GM12872 (cell line): ENCODE results near the gene TRAFD1.

Experiments
- TF ChIP-seq, protein P1 (sequence below): IDR thresholded peaks from 3 replicates; pipeline ENCODE4 v1.5.1; 2011; ENCODE audit warnings: low read depth, mild to moderate bottlenecking, low read length, moderate library complexity; ENCODE audit not compliant: insufficient read depth

Gene TRAFD1

DNA sequence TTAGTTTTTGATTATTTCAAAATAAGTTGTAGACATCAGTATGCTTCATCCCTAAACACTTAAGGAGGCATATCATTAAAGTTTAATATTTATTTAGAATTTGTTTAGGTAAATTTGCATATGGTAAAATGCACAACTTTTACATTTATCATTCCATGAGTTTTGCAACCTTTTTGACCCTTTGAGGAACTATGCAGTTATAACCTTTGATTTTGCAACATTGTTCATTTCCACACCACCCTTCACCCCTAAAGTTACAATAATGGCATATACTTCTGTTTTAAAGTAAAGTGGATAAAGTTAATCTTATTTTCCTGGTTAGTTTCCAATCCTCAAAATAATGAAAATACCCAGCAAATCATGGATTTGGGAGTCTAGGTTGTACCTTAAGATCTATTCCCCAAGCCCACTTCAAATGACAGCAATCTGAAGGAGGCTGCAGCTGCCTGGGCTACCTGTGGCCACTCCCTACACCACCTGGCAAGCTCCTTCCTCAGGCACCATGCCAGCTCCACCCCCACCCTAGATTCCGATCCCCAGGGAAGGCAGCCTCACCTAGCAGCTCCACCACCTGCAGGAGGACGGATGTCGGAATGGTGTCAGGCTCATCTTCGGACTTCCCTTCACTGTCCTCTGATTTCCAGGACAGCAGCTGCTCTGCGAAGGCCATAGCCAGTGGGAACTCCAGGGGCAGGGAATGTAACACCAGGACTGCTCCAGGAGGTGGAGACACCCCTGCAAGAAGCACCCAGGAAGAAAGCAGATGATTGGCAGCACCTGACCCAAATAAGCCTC, 65.1 kb downstream of the TRAFD1 start:
- TF ChIP-seq, protein P1, sequence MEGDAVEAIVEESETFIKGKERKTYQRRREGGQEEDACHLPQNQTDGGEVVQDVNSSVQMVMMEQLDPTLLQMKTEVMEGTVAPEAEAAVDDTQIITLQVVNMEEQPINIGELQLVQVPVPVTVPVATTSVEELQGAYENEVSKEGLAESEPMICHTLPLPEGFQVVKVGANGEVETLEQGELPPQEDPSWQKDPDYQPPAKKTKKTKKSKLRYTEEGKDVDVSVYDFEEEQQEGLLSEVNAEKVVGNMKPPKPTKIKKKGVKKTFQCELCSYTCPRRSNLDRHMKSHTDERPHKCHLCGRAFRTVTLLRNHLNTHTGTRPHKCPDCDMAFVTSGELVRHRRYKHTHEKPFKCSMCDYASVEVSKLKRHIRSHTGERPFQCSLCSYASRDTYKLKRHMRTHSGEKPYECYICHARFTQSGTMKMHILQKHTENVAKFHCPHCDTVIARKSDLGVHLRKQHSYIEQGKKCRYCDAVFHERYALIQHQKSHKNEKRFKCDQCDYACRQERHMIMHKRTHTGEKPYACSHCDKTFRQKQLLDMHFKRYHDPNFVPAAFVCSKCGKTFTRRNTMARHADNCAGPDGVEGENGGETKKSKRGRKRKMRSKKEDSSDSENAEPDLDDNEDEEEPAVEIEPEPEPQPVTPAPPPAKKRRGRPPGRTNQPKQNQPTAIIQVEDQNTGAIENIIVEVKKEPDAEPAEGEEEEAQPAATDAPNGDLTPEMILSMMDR = no peak

DNA sequence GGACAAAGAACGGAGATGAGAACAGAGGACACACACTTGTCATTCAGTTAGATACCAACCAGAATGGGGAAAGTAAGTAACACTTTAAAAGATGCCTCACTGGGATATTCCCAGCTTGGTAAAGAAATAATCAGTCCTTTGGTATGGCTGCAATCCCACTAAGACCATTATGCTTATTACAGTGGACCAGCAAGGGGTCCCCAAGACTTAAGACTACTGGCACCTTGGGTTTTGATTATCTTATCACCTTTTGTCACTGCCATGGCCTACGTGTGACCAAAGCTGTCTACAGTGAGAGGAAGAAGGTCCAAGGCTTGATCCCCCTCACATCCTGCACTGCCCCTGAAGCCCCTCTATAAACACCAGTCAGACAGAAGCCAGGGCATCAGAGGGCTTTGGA, 65.8 kb downstream of the TRAFD1 start:
- TF ChIP-seq, protein P1 = no peak

DNA sequence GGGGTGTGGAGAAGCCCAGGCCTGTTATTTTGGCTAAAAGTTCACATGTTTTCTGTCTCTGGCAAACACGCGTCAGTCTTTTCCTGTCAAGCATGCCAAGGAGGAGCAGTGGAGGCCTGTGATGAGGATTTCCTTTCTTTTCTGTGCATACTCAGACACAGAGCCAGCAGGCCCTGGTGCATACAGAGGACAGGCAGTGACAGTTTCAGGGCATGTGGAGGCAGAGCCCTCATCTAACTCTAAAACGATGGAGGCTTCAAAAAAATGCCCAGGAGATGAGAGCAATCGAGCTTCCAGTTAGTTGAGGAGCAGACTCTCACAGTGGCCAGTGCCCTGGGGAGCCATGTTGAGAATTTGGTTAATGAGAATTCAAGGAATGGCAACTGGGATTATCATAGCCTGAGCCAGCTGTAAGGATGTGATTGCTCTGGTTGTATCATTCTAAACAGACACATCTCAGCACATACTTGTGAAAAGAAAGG, 66.5 kb downstream of the TRAFD1 start:
- TF ChIP-seq, protein P1 = no peak

DNA sequence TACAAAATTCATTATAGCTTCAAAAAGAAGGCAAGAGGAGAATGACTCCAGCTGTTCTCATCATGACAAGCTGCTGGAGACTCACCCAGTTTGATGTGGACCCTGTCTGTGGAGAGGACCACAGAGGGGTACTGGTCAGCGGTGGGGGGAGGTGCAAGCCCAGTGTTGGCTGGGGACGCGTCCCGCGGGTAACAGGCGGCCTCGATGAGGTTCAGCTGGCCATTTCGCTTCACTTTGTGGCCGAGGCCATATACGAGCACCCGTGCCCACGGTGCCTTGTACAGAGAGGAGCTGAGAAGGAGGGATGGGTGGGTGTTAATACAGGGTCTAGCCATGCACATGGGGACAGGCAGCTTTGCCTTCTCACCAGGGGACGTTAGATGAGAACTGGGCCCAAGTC, 67.1 kb downstream of the TRAFD1 start:
- TF ChIP-seq, protein P1 = no peak

DNA sequence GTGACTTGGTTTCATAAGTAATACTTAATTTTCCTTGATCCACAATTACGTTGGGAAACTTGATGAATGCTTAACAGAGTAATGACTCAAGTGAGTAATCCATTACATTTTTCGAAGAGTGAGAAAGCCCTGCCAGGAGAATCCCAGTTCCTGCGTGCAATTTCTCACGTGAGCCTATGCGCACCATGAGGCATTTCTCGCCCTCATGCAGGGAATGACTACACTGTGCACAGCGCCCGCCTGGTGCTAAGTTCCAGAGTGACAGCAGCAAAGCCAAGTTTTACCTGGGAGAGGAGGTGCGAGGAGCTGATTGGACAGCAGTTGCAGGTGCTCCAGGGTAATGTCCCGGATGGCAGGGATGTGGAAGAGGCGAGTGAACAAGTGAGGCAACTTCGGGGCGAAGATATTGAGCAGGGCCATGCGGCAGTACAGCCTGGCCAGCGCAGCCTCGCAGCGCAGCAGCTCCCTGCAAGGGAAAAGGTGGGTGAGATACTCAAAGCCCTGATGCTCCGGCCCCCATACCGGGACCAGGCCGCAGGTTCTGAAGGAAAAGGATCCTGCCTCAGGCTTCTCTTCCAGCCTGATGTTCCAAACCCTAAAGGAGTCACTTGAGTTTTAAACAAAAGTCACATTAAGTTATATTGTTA, 69.4 kb downstream of the TRAFD1 start:
- TF ChIP-seq, protein P1 = no peak

DNA sequence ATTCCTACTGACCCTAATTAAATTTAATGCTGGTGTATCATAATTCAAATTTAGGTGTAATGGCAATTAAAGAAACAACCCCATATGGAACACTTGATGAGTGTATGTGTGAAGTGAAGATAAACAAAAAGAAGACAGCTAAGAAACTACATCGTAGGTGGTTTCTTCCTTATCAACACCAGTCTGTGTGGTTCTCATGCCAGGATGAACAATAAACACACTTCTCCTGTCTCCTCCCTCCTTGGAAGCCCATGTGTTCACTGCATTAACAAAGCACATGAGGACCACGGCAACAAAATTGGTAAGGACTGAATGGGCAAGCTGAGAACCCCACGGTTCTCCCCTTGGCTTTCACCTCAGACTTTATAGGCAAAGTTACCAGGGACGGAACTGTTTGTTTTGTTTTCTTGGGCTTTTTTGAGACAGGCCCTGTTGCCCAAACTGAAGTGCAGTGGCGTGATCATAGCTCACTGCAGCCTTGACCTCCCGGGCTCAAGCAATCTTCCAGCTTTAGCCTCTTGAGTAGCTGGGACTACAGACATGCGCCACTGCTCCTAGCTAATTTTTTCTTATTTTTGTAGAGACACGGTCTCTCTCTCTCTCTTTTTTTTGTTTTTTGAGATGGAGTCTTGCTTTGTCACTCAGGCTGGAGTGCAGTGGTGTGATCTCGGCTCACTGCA, 71.0 kb downstream of the TRAFD1 start:
- TF ChIP-seq, protein P1 = no peak

DNA sequence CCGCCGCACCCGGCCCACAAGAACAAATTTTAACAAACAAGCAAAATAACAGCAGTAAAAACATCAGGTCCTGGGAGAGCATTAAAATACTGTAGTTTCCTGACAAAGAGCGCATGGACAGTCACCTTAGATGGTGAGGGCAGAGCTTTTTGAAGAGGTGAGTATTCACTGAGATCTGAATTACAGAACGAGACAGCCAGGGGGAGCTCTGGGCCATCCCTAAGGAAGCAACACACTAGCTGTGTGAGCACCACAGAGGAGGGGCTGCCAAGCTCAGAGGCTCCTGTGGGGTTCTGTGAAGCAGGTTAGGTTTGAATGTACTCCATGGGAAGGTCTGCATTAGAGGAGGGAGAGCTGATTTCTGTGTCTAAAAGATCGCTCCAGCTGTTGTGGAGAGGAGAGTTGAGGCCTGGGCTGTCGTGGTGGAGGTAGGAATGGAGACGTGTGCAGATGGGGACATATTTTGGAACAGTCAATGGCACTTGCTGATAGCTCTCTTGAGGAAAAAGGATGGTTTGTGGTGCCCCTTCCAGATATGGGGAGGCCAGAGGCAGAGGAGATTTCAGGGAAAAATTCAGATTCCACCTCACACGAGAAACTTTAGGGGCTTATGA, 72.9 kb downstream of the TRAFD1 start:
- TF ChIP-seq, protein P1 = peak; percentile 76
